Astrocyte of the cerebellum (primary cell): ENCODE results near the gene LAPTM5.
A peak's percentile ranks its signal among the peaks of the same experiment; 100 is the strongest.

Source experiments
- DNase-seq: peaks from one replicate; pipeline ENCODE4 v3.0.0-alpha.2; 2011; ENCODE audit warnings: low read depth
- H3K4me3 ChIP-seq: 2 replicates; pipeline ENCODE4 v1.5.1; 2011; ENCODE audit warnings: mild to moderate bottlenecking, low read depth, low read length, moderate library complexity
- in situ Hi-C: cut with HindIII; loops from 2 replicates; pipeline ENCODE4 v1.10.0; 2017; ENCODE audit warnings: low sequenced_read_pairs
- TF ChIP-seq, protein P1 (sequence below): IDR thresholded peaks from 2 replicates; pipeline ENCODE4 v1.5.1; 2012; ENCODE audit warnings: low read length, low read depth, moderate library complexity, mild to moderate bottlenecking; ENCODE audit errors: missing control alignments

Gene LAPTM5

DNA sequence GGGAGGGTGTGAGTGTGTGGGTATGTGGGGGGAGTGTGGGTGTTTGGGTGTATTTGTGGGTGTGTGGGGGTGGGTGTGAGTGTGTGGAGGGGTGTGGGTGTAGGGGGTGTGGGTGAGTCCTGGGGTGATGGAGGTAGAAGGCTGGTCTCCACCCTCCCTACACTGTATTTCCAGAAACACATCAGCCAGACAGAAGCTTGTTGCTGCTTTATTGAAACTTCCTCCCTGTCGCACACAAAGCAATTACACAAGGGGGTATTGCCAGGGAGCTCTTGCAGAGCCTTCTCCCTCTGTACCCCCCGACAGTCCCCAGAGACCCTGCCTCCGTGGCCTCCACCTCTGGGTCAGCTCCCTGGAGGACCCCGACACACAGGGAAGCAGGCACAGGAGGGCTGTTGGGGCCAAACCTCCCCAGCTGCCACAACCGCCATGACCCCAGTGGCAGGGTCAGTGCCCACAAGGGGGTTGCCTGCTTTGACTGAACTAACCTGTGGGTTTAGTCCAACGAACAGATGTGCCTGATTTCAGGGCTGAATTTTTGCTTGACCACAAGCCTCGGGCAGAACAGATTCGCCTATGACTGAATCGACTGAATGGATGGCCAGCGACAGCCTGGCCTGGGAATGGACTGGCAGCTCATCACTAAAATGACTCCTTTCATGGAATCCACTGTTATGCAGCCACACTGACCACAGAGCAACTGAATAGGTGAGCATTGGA is 25.1 kb downstream of the LAPTM5 start:
- TF ChIP-seq, protein P1, sequence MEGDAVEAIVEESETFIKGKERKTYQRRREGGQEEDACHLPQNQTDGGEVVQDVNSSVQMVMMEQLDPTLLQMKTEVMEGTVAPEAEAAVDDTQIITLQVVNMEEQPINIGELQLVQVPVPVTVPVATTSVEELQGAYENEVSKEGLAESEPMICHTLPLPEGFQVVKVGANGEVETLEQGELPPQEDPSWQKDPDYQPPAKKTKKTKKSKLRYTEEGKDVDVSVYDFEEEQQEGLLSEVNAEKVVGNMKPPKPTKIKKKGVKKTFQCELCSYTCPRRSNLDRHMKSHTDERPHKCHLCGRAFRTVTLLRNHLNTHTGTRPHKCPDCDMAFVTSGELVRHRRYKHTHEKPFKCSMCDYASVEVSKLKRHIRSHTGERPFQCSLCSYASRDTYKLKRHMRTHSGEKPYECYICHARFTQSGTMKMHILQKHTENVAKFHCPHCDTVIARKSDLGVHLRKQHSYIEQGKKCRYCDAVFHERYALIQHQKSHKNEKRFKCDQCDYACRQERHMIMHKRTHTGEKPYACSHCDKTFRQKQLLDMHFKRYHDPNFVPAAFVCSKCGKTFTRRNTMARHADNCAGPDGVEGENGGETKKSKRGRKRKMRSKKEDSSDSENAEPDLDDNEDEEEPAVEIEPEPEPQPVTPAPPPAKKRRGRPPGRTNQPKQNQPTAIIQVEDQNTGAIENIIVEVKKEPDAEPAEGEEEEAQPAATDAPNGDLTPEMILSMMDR = no peak
- in situ Hi-C loops = no loop called here
- peak; percentile 37 for DNase-seq
- no peak overlapping the region for H3K4me3 ChIP-seq

DNA sequence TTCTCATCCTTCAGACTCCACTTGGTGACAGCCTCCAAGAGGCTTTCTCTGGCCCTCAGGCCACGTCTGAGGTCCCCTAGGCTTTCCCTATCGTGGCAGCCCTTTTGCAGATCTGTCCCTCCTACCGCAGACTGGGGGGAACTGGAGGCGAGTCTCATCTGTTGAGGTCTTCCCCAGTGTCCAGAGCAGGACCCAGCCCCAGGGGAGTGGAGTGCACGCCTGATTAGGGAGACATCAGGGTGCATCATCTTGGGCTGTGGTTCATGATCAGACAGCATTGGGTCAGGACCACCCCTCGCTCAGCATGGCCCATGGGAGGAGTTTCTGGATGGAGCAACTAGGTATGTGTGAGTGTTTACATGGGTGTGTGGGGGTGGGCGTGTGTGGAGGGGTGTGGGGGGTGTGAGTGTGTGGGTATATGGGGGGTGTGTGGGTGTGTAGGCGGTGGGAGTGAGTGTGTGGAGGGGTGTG is 25.7 kb downstream of the LAPTM5 start:
- in situ Hi-C loops = no loop called here
- no peak overlapping the region for H3K4me3 ChIP-seq
- TF ChIP-seq, protein P1 = no peak
- no peak for DNase-seq

DNA sequence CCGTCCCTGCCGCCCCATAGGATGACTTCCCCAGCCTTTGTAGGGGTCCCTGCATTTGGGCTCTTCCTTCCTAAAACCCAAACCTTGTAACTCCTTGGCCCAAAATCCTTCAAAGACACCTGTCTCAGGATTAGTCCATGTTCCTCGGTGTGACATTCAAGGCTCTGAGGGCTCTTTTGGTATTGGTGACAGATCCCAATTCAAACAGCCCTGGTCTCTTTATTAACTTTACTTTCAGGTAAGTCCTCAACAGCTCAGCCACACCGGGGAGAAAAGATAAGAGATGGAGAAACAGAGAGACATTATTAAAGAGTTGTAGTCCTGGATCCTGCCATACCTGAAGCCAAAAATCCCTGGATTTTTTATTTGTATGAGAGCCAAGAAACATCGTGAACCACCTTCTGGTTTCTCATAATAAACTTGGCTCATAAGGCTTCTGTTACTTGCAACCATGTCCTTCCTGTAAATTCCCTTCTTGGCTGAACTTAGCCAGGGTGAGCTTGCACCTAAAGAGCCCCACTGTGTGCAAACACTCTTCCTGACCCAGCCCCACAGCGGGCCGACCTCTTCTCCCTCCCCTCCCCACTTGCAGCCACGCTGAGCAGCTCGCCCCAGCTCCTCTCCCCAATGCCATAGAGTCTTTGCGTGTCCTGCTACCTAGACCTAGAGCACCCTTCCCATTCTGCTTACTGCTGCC is 26.3 kb downstream of the LAPTM5 start:
- no peak for DNase-seq
- H3K4me3 ChIP-seq = no peak overlapping the region
- TF ChIP-seq, protein P1 = no peak
- in situ Hi-C loops = no loop called here

DNA sequence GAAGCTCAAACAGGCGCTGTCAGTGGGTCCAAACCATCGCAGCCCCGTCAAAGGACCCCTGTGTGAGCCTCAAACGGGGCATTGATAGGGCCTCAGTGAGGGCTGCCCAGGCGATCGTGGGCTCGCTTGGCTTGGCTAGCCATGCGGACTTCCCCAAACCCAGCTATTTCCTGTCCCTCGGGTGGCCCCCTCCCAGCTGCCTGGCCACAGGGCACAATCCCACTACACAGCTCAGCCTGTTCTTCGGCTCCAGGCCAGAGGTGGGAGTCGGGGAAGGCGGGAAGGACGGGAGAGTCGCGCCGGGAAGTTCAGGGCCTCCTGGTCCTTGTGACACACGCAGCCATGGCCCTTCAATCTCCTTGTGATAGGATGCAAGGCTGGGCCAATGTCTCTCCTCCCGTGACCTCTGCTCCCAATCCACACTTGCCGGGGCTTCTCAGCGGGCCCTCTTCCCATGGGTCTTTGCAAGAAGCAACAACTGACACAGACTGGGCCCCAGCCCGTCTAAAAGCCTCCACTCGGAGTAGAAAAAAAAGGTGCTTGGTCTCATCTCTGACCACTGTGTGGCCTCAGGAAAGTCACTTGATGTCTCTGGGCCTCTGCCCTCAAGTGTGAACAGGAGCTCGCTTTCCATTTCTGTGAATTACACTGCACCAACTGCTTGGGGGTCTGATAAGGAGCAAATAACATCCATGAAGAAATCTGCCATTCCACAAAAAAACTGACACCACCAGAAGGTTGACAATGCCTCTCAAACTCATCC is 27.0 kb downstream of the LAPTM5 start:
- in situ Hi-C loops = no loop called here
- H3K4me3 ChIP-seq = no peak overlapping the region
- no peak for DNase-seq
- TF ChIP-seq, protein P1 = no peak

DNA sequence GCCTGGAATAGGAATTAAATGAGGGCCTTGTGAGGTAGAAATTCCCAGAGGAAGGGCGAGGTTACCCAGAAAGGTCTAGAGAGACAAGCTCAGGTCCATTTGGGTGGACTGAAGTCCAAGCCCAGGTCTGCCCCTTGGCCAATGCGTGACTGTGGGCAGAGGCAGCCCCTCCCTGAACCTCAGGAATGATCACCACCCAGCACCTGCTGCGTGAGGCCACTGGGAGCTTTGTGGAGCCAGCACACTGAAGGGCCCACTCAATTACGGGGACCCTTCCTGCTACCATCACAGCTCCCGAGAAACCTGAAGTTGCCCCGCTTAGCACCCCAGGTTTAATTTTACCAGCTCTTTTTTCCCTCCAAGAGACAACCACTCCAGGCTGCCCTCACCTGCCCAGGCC is 27.7 kb downstream of the LAPTM5 start:
- TF ChIP-seq, protein P1 = no peak
- no peak for DNase-seq
- in situ Hi-C loops = no loop called here
- H3K4me3 ChIP-seq = no peak overlapping the region

DNA sequence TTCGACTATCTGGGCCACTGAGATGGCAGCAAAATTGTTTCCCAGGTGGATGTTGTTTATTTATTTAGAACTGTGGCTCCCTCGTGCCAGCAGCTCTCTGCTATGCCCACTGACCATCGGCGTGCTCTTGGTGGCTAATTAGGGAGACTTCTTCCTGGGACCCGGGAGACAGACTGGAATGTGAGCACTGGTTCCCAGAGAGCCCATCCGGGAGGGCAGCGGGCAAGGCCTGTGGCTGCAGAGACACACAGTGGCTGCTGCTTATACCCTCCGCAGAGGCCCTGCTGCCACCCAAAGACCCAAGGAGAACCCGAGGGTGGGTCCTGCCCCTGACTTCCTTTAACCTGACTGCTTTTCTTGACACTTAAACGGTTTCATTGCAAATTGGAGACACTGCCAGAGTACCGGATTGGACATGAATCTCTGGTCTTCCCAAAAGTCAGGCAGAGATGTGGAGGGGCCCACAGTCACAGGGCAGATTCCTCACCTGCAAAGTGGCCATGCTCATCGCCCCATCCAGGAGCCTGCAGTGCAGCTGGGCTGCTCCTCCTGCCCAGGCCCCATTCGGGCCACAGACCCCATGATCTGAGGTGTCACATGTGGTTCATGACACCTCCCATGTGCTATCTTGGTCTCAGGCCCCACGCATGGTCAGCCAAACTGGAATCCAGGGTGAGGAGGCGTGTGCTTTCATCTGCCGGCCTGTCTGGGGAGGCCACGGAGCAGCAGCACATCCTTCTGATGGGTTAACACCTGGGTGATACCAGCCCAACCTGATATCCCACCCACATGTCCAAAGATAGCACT is 28.5 kb downstream of the LAPTM5 start:
- in situ Hi-C loops = no loop called here
- TF ChIP-seq, protein P1 = no peak
- H3K4me3 ChIP-seq = no peak overlapping the region
- no peak for DNase-seq
